ENCODE measurements around the gene AUTS2.

The AUTS2 gene

GRCh38 chr7:69864822-69865221 lies 266.5 kb downstream of the AUTS2 start:
- H3K4me1 ChIP-seq (ENCODE audit: control insufficient read depth, insufficient read depth, low read length, poor library complexity, severe bottlenecking), result no peaks in the 10 kb centered on the region
- no peaks in the 10 kb centered on the region for H3K9me3 ChIP-seq (ENCODE audit: control insufficient read depth, low read length)
- H3K27me3 ChIP-seq (replicated peaks; ENCODE audit: control insufficient read depth, insufficient read depth, low read length, poor library complexity, severe bottlenecking), result no peaks in the 10 kb centered on the region

GRCh38 chr7:69868921-69869320 lies 270.6 kb downstream of the AUTS2 start:
- Histone ChIP-seq H3K4me3 (ENCODE audit: insufficient read depth, low read depth, low read length, poor library complexity, severe bottlenecking) (no peak overlapping the region), H3K27me3 (replicated peaks; ENCODE audit: control insufficient read depth, insufficient read depth, low read length, poor library complexity, severe bottlenecking) (no peaks in the 10 kb centered on the region), H3K27ac (ENCODE audit: insufficient read depth, low read length, poor library complexity, severe bottlenecking) (no peak overlapping the region), H3K4me1 (ENCODE audit: control insufficient read depth, insufficient read depth, low read length, poor library complexity, severe bottlenecking) (no peaks in the 10 kb centered on the region), H3K9me3 (ENCODE audit: control insufficient read depth, low read length) (no peaks in the 10 kb centered on the region), H3K36me3 (ENCODE audit: control insufficient read depth, insufficient read depth, low read length) (no peaks in the 10 kb centered on the region)
- no peak for DNase-seq

More at GRCh38 chr7:69864822-69865221, 266.5 kb downstream of the AUTS2 start:
- DNase-seq, result no peak
- Histone ChIP-seq H3K36me3 (ENCODE audit: control insufficient read depth, insufficient read depth, low read length) (no peaks in the 10 kb centered on the region), H3K27ac (ENCODE audit: insufficient read depth, low read length, poor library complexity, severe bottlenecking) (no peak overlapping the region), H3K4me3 (ENCODE audit: insufficient read depth, low read depth, low read length, poor library complexity, severe bottlenecking) (no peak overlapping the region)

GRCh38 chr7:69871213-69871885 lies 273.1 kb downstream of the AUTS2 start:
- no peak overlapping the region for H3K4me3 ChIP-seq (ENCODE audit: insufficient read depth, low read depth, low read length, poor library complexity, severe bottlenecking)
- H3K4me1 ChIP-seq (ENCODE audit: control insufficient read depth, insufficient read depth, low read length, poor library complexity, severe bottlenecking), result no peaks in the 10 kb centered on the region
- no peaks in the 10 kb centered on the region for H3K27me3 ChIP-seq (replicated peaks; ENCODE audit: control insufficient read depth, insufficient read depth, low read length, poor library complexity, severe bottlenecking)
- H3K36me3 ChIP-seq (ENCODE audit: control insufficient read depth, insufficient read depth, low read length), result no peaks in the 10 kb centered on the region
- no peak for DNase-seq
- no peak overlapping the region for H3K27ac ChIP-seq (ENCODE audit: insufficient read depth, low read length, poor library complexity, severe bottlenecking)
- no peaks in the 10 kb centered on the region for H3K9me3 ChIP-seq (ENCODE audit: control insufficient read depth, low read length)

GRCh38 chr7:69871886-69872569 lies 273.8 kb downstream of the AUTS2 start:
- Histone ChIP-seq H3K27me3 (replicated peaks; ENCODE audit: control insufficient read depth, insufficient read depth, low read length, poor library complexity, severe bottlenecking) (no peaks in the 10 kb centered on the region), H3K9me3 (ENCODE audit: control insufficient read depth, low read length) (no peaks in the 10 kb centered on the region), H3K36me3 (ENCODE audit: control insufficient read depth, insufficient read depth, low read length) (no peaks in the 10 kb centered on the region), H3K4me1 (ENCODE audit: control insufficient read depth, insufficient read depth, low read length, poor library complexity, severe bottlenecking) (no peaks in the 10 kb centered on the region), H3K27ac (ENCODE audit: insufficient read depth, low read length, poor library complexity, severe bottlenecking) (no peak overlapping the region), H3K4me3 (ENCODE audit: insufficient read depth, low read depth, low read length, poor library complexity, severe bottlenecking) (no peak overlapping the region)
- no peak for DNase-seq

GRCh38 chr7:69873512-69873911 lies 275.2 kb downstream of the AUTS2 start:
- Histone ChIP-seq H3K27me3 (replicated peaks; ENCODE audit: control insufficient read depth, insufficient read depth, low read length, poor library complexity, severe bottlenecking) (no peaks in the 10 kb centered on the region), H3K4me1 (ENCODE audit: control insufficient read depth, insufficient read depth, low read length, poor library complexity, severe bottlenecking) (no peaks in the 10 kb centered on the region), H3K27ac (ENCODE audit: insufficient read depth, low read length, poor library complexity, severe bottlenecking) (no peak overlapping the region), H3K36me3 (ENCODE audit: control insufficient read depth, insufficient read depth, low read length) (no peaks in the 10 kb centered on the region), H3K4me3 (ENCODE audit: insufficient read depth, low read depth, low read length, poor library complexity, severe bottlenecking) (no peak overlapping the region), H3K9me3 (ENCODE audit: control insufficient read depth, low read length) (no peaks in the 10 kb centered on the region)
- no peak for DNase-seq

GRCh38 chr7:69878015-69878414 lies 279.7 kb downstream of the AUTS2 start:
- Histone ChIP-seq H3K4me3 (ENCODE audit: insufficient read depth, low read depth, low read length, poor library complexity, severe bottlenecking) (no peak overlapping the region), H3K27ac (ENCODE audit: insufficient read depth, low read length, poor library complexity, severe bottlenecking) (no peak overlapping the region), H3K9me3 (ENCODE audit: control insufficient read depth, low read length) (no peaks in the 10 kb centered on the region), H3K36me3 (ENCODE audit: control insufficient read depth, insufficient read depth, low read length) (no peaks in the 10 kb centered on the region), H3K27me3 (replicated peaks; ENCODE audit: control insufficient read depth, insufficient read depth, low read length, poor library complexity, severe bottlenecking) (no peaks in the 10 kb centered on the region), H3K4me1 (ENCODE audit: control insufficient read depth, insufficient read depth, low read length, poor library complexity, severe bottlenecking) (no peaks in the 10 kb centered on the region)
- no peak for DNase-seq

GRCh38 chr7:69878591-69878990 lies 280.3 kb downstream of the AUTS2 start:
- Histone ChIP-seq H3K36me3 (ENCODE audit: control insufficient read depth, insufficient read depth, low read length) (no peaks in the 10 kb centered on the region), H3K4me3 (ENCODE audit: insufficient read depth, low read depth, low read length, poor library complexity, severe bottlenecking) (no peak overlapping the region), H3K9me3 (ENCODE audit: control insufficient read depth, low read length) (no peaks in the 10 kb centered on the region), H3K27me3 (replicated peaks; ENCODE audit: control insufficient read depth, insufficient read depth, low read length, poor library complexity, severe bottlenecking) (no peaks in the 10 kb centered on the region), H3K4me1 (ENCODE audit: control insufficient read depth, insufficient read depth, low read length, poor library complexity, severe bottlenecking) (no peaks in the 10 kb centered on the region), H3K27ac (ENCODE audit: insufficient read depth, low read length, poor library complexity, severe bottlenecking) (no peak overlapping the region)
- no peak for DNase-seq

GRCh38 chr7:69879989-69880388 lies 281.7 kb downstream of the AUTS2 start:
- DNase-seq, result no peak
- H3K4me1 ChIP-seq (ENCODE audit: control insufficient read depth, insufficient read depth, low read length, poor library complexity, severe bottlenecking), result no peaks in the 10 kb centered on the region
- no peak overlapping the region for H3K4me3 ChIP-seq (ENCODE audit: insufficient read depth, low read depth, low read length, poor library complexity, severe bottlenecking)
- H3K9me3 ChIP-seq (ENCODE audit: control insufficient read depth, low read length), result no peaks in the 10 kb centered on the region
- no peaks in the 10 kb centered on the region for H3K27me3 ChIP-seq (replicated peaks; ENCODE audit: control insufficient read depth, insufficient read depth, low read length, poor library complexity, severe bottlenecking)
- H3K27ac ChIP-seq (ENCODE audit: insufficient read depth, low read length, poor library complexity, severe bottlenecking), result no peak overlapping the region
- no peaks in the 10 kb centered on the region for H3K36me3 ChIP-seq (ENCODE audit: control insufficient read depth, insufficient read depth, low read length)

- Histone ChIP-seq H3K27ac (ENCODE audit: insufficient read depth, low read length, poor library complexity, severe bottlenecking) (no peak overlapping the region), H3K4me3 (ENCODE audit: insufficient read depth, low read depth, low read length, poor library complexity, severe bottlenecking) (no peak overlapping the region), H3K27me3 (replicated peaks; ENCODE audit: control insufficient read depth, insufficient read depth, low read length, poor library complexity, severe bottlenecking) (no peaks in the 10 kb centered on the region), H3K9me3 (ENCODE audit: control insufficient read depth, low read length) (no peaks in the 10 kb centered on the region), H3K36me3 (ENCODE audit: control insufficient read depth, insufficient read depth, low read length) (no peaks in the 10 kb centered on the region), H3K4me1 (ENCODE audit: control insufficient read depth, insufficient read depth, low read length, poor library complexity, severe bottlenecking) (no peaks in the 10 kb centered on the region)
- DNase-seq, result no peak
Observed at GRCh38 chr7:69880840-69881239, 282.6 kb downstream of the AUTS2 start.

- no peaks in the 10 kb centered on the region for H3K27me3 ChIP-seq (replicated peaks; ENCODE audit: control insufficient read depth, insufficient read depth, low read length, poor library complexity, severe bottlenecking)
- no peaks in the 10 kb centered on the region for H3K9me3 ChIP-seq (ENCODE audit: control insufficient read depth, low read length)
- DNase-seq, result no peak
- no peaks in the 10 kb centered on the region for H3K4me1 ChIP-seq (ENCODE audit: control insufficient read depth, insufficient read depth, low read length, poor library complexity, severe bottlenecking)
- H3K27ac ChIP-seq (ENCODE audit: insufficient read depth, low read length, poor library complexity, severe bottlenecking), result no peak overlapping the region
- H3K4me3 ChIP-seq (ENCODE audit: insufficient read depth, low read depth, low read length, poor library complexity, severe bottlenecking), result no peak overlapping the region
- H3K36me3 ChIP-seq (ENCODE audit: control insufficient read depth, insufficient read depth, low read length), result no peaks in the 10 kb centered on the region
Observed at GRCh38 chr7:69882269-69882668, 284.0 kb downstream of the AUTS2 start.
